ENCODE data around the gene KANK4.

Gene KANK4

GRCh38 chr1:62341089-62341488, 21.9 kb upstream of the KANK4 start:
- TF ChIP-seq NFIC (IDR thresholded peaks at IDR 0.05) (no peak), CREB1 (IDR thresholded peaks at IDR 0.05; ENCODE audit: low read depth) (no peak), USF1 (IDR thresholded peaks at IDR 0.05) (no peak), TAF1 (IDR thresholded peaks at IDR 0.05; ENCODE audit: low read depth) (no peak), TCF12 (IDR thresholded peaks at IDR 0.05; ENCODE audit: low read depth) (no peak), FOXM1 (IDR thresholded peaks at IDR 0.05; ENCODE audit: borderline replicate concordance, low read depth) (no peak)

GRCh38 chr1:62337706-62338631, 18.7 kb upstream of the KANK4 start:
- no peak for TF ChIP-seq CEBPB (IDR thresholded peaks at IDR 0.05)
- TF ChIP-seq RAD21 (IDR thresholded peaks at IDR 0.05; ENCODE audit: low read depth), result no peak
- no peak for TF ChIP-seq TAF1 (IDR thresholded peaks at IDR 0.05; ENCODE audit: low read depth)
- no peak for TF ChIP-seq EGR1 (IDR thresholded peaks at IDR 0.05)
- no peak for TF ChIP-seq REST (IDR thresholded peaks at IDR 0.05; ENCODE audit: low read depth)
- no peak for TF ChIP-seq MAX (IDR thresholded peaks at IDR 0.05)
- no peak for TF ChIP-seq FOXM1 (IDR thresholded peaks at IDR 0.05; ENCODE audit: borderline replicate concordance, low read depth)
- no peak for TF ChIP-seq EP300 (IDR thresholded peaks at IDR 0.05; ENCODE audit: borderline replicate concordance)
- TF ChIP-seq NFIC (IDR thresholded peaks at IDR 0.05), result no peak
- no peak for TF ChIP-seq ZBTB7A (IDR thresholded peaks at IDR 0.05; ENCODE audit: low read depth)
- no peak for TF ChIP-seq TEAD4 (IDR thresholded peaks at IDR 0.05)
- TF ChIP-seq YY1 (IDR thresholded peaks at IDR 0.05; ENCODE audit: low read depth), result no peak
- no peak for TF ChIP-seq TCF12 (IDR thresholded peaks at IDR 0.05; ENCODE audit: low read depth)
- TF ChIP-seq USF1 (IDR thresholded peaks at IDR 0.05), result no peak
- no peak for TF ChIP-seq CREB1 (IDR thresholded peaks at IDR 0.05; ENCODE audit: low read depth)

- TF ChIP-seq NFIC (IDR thresholded peaks at IDR 0.05) (no peak), EP300 (IDR thresholded peaks at IDR 0.05; ENCODE audit: borderline replicate concordance) (no peak), TEAD4 (IDR thresholded peaks at IDR 0.05) (no peak), MAX (IDR thresholded peaks at IDR 0.05) (no peak), YY1 (IDR thresholded peaks at IDR 0.05; ENCODE audit: low read depth) (no peak), REST (IDR thresholded peaks at IDR 0.05; ENCODE audit: low read depth) (no peak), CREB1 (IDR thresholded peaks at IDR 0.05; ENCODE audit: low read depth) (no peak), TAF1 (IDR thresholded peaks at IDR 0.05; ENCODE audit: low read depth) (no peak), RAD21 (IDR thresholded peaks at IDR 0.05; ENCODE audit: low read depth) (no peak), TCF12 (IDR thresholded peaks at IDR 0.05; ENCODE audit: low read depth) (no peak), EGR1 (IDR thresholded peaks at IDR 0.05) (no peak), CEBPB (IDR thresholded peaks at IDR 0.05) (no peak), USF1 (IDR thresholded peaks at IDR 0.05) (no peak), FOXM1 (IDR thresholded peaks at IDR 0.05; ENCODE audit: borderline replicate concordance, low read depth) (no peak)
Measured at GRCh38 chr1:62336995-62337705, 17.9 kb upstream of the KANK4 start.

- TF ChIP-seq TAF1 (IDR thresholded peaks at IDR 0.05; ENCODE audit: low read depth) (no peak), CREB1 (IDR thresholded peaks at IDR 0.05; ENCODE audit: low read depth) (no peak), YY1 (IDR thresholded peaks at IDR 0.05; ENCODE audit: low read depth) (no peak), REST (IDR thresholded peaks at IDR 0.05; ENCODE audit: low read depth) (no peak), EGR1 (IDR thresholded peaks at IDR 0.05) (no peak), TCF12 (IDR thresholded peaks at IDR 0.05; ENCODE audit: low read depth) (no peak), MAX (IDR thresholded peaks at IDR 0.05) (no peak), ZBTB7A (IDR thresholded peaks at IDR 0.05; ENCODE audit: low read depth) (no peak), RAD21 (IDR thresholded peaks at IDR 0.05; ENCODE audit: low read depth) (no peak), USF1 (IDR thresholded peaks at IDR 0.05) (no peak), CEBPB (IDR thresholded peaks at IDR 0.05) (no peak), NFIC (IDR thresholded peaks at IDR 0.05) (no peak), TEAD4 (IDR thresholded peaks at IDR 0.05) (no peak), EP300 (IDR thresholded peaks at IDR 0.05; ENCODE audit: borderline replicate concordance) (no peak), FOXM1 (IDR thresholded peaks at IDR 0.05; ENCODE audit: borderline replicate concordance, low read depth) (no peak)
Measured at GRCh38 chr1:62336638-62336994, 17.4 kb upstream of the KANK4 start.
